HEK293 (cell line): ENCODE data around the gene EFCAB8.
A peak's percentile ranks its signal among the peaks of the same experiment; 100 is the strongest.

Source experiments
- CTCF ChIA-PET: fragments of 350-600 bp; formaldehyde crosslinking; extraction: SDS; loops from one replicate; lab custom pipeline; 2021; ENCODE audit warnings: antibody characterized with exemption; lab: Yijun Ruan, JAX
- POLR2A ChIA-PET: fragments of 300-600 bp; formaldehyde crosslinking; extraction: SDS; loops from one replicate; lab custom pipeline; 2020; ENCODE audit warnings: antibody characterized with exemption, inconsistent platforms; lab: Yijun Ruan, JAX
- H3K27ac ChIP-seq: fragments of 200-500 bp; sonication (Bioruptor generic); 2 replicates; pipeline ENCODE4 v1.5.1; 2014; ENCODE audit warnings: low read depth, low read length, control low read depth, inconsistent platforms; ENCODE audit errors: extremely low read depth
- H3K36me3 ChIP-seq, 2 experiments: fragments of 200-500 bp in 1 of 2; sonication (Bioruptor generic) in 1 of 2; 1 replicate in 1 of 2; 2 replicates in 1 of 2; pipeline ENCODE4 v1.5.1; 2014 to 2017; ENCODE audit warnings: inconsistent platforms in 2 of 2, low read length in 2 of 2; ENCODE audit not compliant: control insufficient read depth in 2 of 2, insufficient read depth in 1 of 2
- H3K4me1 ChIP-seq: fragments of 200-500 bp; sonication (Bioruptor generic); 2 replicates; pipeline ENCODE4 v1.5.1; 2014; ENCODE audit warnings: mild to moderate bottlenecking, low read length, inconsistent platforms; ENCODE audit not compliant: control insufficient read depth, insufficient read depth
- H3K4me3 ChIP-seq: 2 replicates; pipeline ENCODE4 v1.5.1; 2011; ENCODE audit warnings: low read depth, mild to moderate bottlenecking, control low read depth, low read length, moderate library complexity
- H3K9me3 ChIP-seq: fragments of 200-500 bp; sonication (Bioruptor generic); 2 replicates; pipeline ENCODE4 v1.5.1; 2014; ENCODE audit warnings: low read depth, low read length, inconsistent platforms; ENCODE audit not compliant: control insufficient read depth, insufficient read depth
- HOXA7 ChIP-seq: sonication (generic); formaldehyde crosslinking; IDR thresholded peaks from 2 replicates; pipeline ENCODE4 v1.8.1; 2022; ENCODE audit warnings: missing genetic modification reagents, borderline replicate concordance
- KLF1 ChIP-seq: fragments of 450-650 bp; formaldehyde crosslinking; IDR thresholded peaks from 2 replicates; pipeline ENCODE4 v1.5.1; 2016; ENCODE audit warnings: missing biosample characterization, missing genetic modification characterization
- KLF9 ChIP-seq: fragments of 450-650 bp; formaldehyde crosslinking; IDR thresholded peaks from 2 replicates; pipeline ENCODE4 v1.5.1; 2016; ENCODE audit warnings: missing biosample characterization, missing genetic modification characterization, low read depth
- PRDM10 ChIP-seq: fragments of 450-650 bp; formaldehyde crosslinking; IDR thresholded peaks from 2 replicates; pipeline ENCODE4 v1.5.1; 2016; ENCODE audit warnings: missing biosample characterization, missing genetic modification characterization
- PRDM4 ChIP-seq: fragments of 450-650 bp; formaldehyde crosslinking; IDR thresholded peaks from 2 replicates; pipeline ENCODE4 v1.5.1; 2017; ENCODE audit warnings: missing biosample characterization, missing genetic modification characterization
- SCRT1 ChIP-seq: fragments of 450-650 bp; formaldehyde crosslinking; IDR thresholded peaks from 2 replicates; pipeline ENCODE4 v1.5.1; 2016; ENCODE audit warnings: missing biosample characterization, missing genetic modification characterization, borderline replicate concordance
- ZNF132 ChIP-seq: fragments of 450-650 bp; formaldehyde crosslinking; IDR thresholded peaks from 2 replicates; pipeline ENCODE4 v1.5.1; 2017; ENCODE audit warnings: missing biosample characterization, missing genetic modification characterization, borderline replicate concordance
- ZNF211 ChIP-seq: fragments of 450-650 bp; formaldehyde crosslinking; IDR thresholded peaks from 2 replicates; pipeline ENCODE4 v1.5.1; 2016; ENCODE audit warnings: low read depth, missing biosample characterization, missing genetic modification characterization
- ZNF292 ChIP-seq: fragments of 450-650 bp; formaldehyde crosslinking; IDR thresholded peaks from 2 replicates; pipeline ENCODE4 v1.5.1; 2016; ENCODE audit warnings: low read depth, missing biosample characterization, missing genetic modification characterization, borderline replicate concordance
- ZNF341 ChIP-seq: fragments of 450-650 bp; formaldehyde crosslinking; IDR thresholded peaks from 2 replicates; pipeline ENCODE4; 2016; ENCODE audit warnings: low read depth, missing biosample characterization, missing genetic modification characterization
- ZNF366 ChIP-seq: fragments of 450-650 bp; formaldehyde crosslinking; conservative IDR thresholded peaks from 2 replicates; pipeline ENCODE4 v1.5.1; 2016; ENCODE audit warnings: missing biosample characterization, missing genetic modification characterization
- ZNF37A ChIP-seq: fragments of 450-650 bp; IDR thresholded peaks from 2 replicates; pipeline ENCODE4 v1.5.1; 2018; ENCODE audit warnings: missing biosample characterization, missing genetic modification characterization
- ZNF521 ChIP-seq: fragments of 450-650 bp; formaldehyde crosslinking; IDR thresholded peaks from 2 replicates; pipeline ENCODE4 v1.5.1; 2017; ENCODE audit warnings: missing biosample characterization, mild to moderate bottlenecking, missing genetic modification characterization
- ZNF529 ChIP-seq: fragments of 450-650 bp; formaldehyde crosslinking; IDR thresholded peaks from 2 replicates; pipeline ENCODE4 v1.5.1; 2017; ENCODE audit warnings: missing genetic modification characterization, missing biosample characterization; ENCODE audit not compliant: insufficient replicate concordance
- ZNF560 ChIP-seq: fragments of 450-650 bp; formaldehyde crosslinking; IDR thresholded peaks from 2 replicates; pipeline ENCODE4 v1.5.1; 2017; ENCODE audit warnings: missing biosample characterization, missing genetic modification characterization, borderline replicate concordance
- ZNF561 ChIP-seq: fragments of 450-650 bp; IDR thresholded peaks from 2 replicates; pipeline ENCODE4 v1.5.1; 2018; ENCODE audit warnings: missing biosample characterization, missing genetic modification characterization, borderline replicate concordance
- ZNF639 ChIP-seq: fragments of 450-650 bp; formaldehyde crosslinking; IDR thresholded peaks from 2 replicates; pipeline ENCODE4 v1.5.1; 2016; ENCODE audit warnings: missing biosample characterization, missing genetic modification characterization

The EFCAB8 gene

GRCh38 chr20:32983459-32984112 lies 124.9 kb downstream of the EFCAB8 start:
- no peak for TF ChIP-seq PRDM4 (tag by site-specific recombination)
- no peak for TF ChIP-seq ZNF529 (tag by site-specific recombination)
- TF ChIP-seq ZNF37A (tag by site-specific recombination) = no peak
- no peak for TF ChIP-seq ZNF639 (tag by site-specific recombination)
- no peak for TF ChIP-seq ZNF132
- TF ChIP-seq ZNF211 (tag by site-specific recombination) = no peak
- TF ChIP-seq ZNF292 = no peak
- TF ChIP-seq ZNF561 (tag by site-specific recombination) = no peak
- TF ChIP-seq KLF1 (tag by site-specific recombination) = no peak
- TF ChIP-seq KLF9 (tag by site-specific recombination) = no peak
- no peak for TF ChIP-seq HOXA7 (CRISPR knock-in tag)
- no peak for TF ChIP-seq SCRT1
- no peak for TF ChIP-seq PRDM10 (tag by site-specific recombination)
- no peak for TF ChIP-seq ZNF366 (tag by site-specific recombination)
- TF ChIP-seq ZNF560 = no peak
- no peaks in the 10 kb centered on the region for H3K4me1 ChIP-seq
- ChIA-PET CTCF (no interaction called here), POLR2A (no interaction called here)
- H3K36me3 ChIP-seq = no peaks in the 10 kb centered on the region
- H3K9me3 ChIP-seq = no peaks in the 10 kb centered on the region
- H3K27ac ChIP-seq = no peak overlapping the region
- no peak overlapping the region for H3K4me3 ChIP-seq

GRCh38 chr20:32984196-32984595 lies 125.5 kb downstream of the EFCAB8 start:
- CTCF ChIA-PET = interaction anchor here (0.5 kb wide), 1 partner anchor 469 kb away, joined by 3 read pairs; no protein-coding TSS in a partner anchor
- POLR2A ChIA-PET = no interaction called here
- TF ChIP-seq ZNF521 (tag by site-specific recombination) (no peak), ZNF341 (tag by site-specific recombination) (0 out of 2 replicates have a peak, but pooled peaks have one; percentile 9)
- TF ChIP-seq, all 188 proteins: peak for 1

More at GRCh38 chr20:32984196-32984595, 125.5 kb downstream of the EFCAB8 start:
- no peak overlapping the region for H3K27ac ChIP-seq
- H3K36me3 ChIP-seq = no peaks in the 10 kb centered on the region
- no peaks in the 10 kb centered on the region for H3K4me1 ChIP-seq
- H3K9me3 ChIP-seq = no peaks in the 10 kb centered on the region
- no peak overlapping the region for H3K4me3 ChIP-seq
